ENCODE measurements around the gene PTGS1.

DNA sequence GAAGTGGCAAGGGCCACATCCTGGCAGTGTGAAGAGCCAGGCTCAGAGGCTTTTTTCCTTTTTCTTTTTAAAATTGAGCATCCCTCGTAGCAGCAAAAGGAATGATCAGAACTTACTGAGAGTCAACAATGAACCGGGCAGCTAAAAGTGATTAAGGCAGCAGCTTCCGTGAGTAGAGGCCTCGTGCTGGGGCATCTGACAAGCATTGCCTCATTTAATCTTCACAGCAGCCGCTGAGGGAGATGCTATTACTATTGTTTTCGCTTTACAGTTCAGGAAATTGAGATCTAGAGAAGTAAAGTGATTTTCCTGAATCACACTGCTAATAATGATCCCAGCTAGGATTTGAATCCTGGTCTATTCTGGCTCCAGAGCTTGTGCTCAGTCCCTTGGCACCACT, 30.7 kb upstream of the PTGS1 start:
- TF ChIP-seq MXI1 (conservative IDR thresholded peaks at IDR 0.05; ENCODE audit: poor library complexity, severe bottlenecking): no peak
- no peak for TF ChIP-seq EP300 (conservative IDR thresholded peaks at IDR 0.05; ENCODE audit: poor library complexity, severe bottlenecking)
- TF ChIP-seq SMC3 (conservative IDR thresholded peaks at IDR 0.05; ENCODE audit: poor library complexity): no peak
- TF ChIP-seq CTCF (IDR thresholded peaks at IDR 0.05; ENCODE audit: poor library complexity, severe bottlenecking): no peak
